Measurements from ENCODE around the gene ERC1.

ERC1 gene

DNA sequence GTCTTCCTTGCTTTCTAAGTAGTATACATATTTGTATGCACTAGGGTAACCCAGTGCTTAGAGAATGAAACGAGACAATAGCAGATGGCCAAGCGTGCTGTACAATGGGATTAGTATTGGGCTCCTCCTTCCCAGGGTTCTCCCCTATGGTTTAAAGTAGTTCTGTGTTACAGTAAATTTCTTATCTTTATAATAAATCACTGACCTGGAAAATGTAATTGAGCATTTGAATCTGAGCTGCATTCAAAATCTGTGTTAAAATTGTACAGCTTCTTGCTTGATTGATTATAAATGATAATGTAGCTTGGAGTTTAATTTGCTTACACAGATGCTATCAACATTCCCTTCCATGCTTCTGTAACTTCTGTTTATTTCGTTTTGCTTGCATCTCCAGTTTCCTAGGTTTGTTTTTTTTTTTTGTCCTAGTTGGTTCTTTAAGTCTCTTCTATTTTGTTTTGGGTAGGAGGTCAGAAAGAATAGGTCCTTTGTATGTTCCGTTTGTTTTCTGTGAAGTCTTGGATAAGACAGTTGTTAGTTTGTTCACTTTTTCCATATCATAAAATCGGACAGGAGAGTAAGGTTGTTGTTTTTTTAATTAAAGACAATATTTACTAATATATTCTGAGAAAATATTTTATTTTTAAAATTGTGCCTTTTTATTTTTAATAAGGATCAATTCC is 171.2 kb downstream of the ERC1 start:
- no peak for DNase-seq (ENCODE audit: low read depth, low spot score)
- no peak for TF ChIP-seq CTCF (IDR thresholded peaks at IDR 0.05; ENCODE audit: insufficient read depth, low read length, missing control alignments)
- H3K4me3 ChIP-seq (ENCODE audit: low read depth, low read length) = no peak overlapping the region
- CTCF ChIA-PET = interaction anchor here (1.0 kb wide), 1 partner anchor 12 kb away, joined by 3 read pairs; no protein-coding TSS in a partner anchor
- POLR2A ChIA-PET = no interaction called here

DNA sequence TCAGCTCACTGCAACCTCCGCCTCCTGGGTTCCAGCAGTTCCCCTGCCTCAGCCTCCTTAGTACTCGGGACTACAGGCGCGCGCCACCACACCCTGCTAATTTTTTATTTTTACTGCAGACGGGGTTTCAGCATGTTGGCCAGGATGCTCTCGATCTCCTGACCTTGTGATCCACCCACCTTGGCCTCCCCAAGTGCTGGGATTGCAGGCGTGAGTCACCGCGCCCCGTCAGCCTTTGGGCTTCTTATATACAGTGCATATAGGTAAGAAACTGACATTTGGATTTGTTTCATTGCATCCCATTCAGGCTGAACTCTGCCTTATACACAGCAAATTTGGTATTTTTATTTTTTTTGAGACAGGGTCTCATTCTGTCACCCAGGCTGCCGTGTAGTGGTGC is 176.8 kb downstream of the ERC1 start:
- no peak for TF ChIP-seq CTCF (IDR thresholded peaks at IDR 0.05; ENCODE audit: insufficient read depth, low read length, missing control alignments)
- ChIA-PET CTCF (interaction anchor here (1.0 kb wide), 1 partner anchor 15 kb away, joined by 3 read pairs; no protein-coding TSS in a partner anchor), POLR2A (no interaction called here)
- H3K4me3 ChIP-seq (ENCODE audit: low read depth, low read length) = no peak overlapping the region
- no peak for DNase-seq (ENCODE audit: low read depth, low spot score)

DNA sequence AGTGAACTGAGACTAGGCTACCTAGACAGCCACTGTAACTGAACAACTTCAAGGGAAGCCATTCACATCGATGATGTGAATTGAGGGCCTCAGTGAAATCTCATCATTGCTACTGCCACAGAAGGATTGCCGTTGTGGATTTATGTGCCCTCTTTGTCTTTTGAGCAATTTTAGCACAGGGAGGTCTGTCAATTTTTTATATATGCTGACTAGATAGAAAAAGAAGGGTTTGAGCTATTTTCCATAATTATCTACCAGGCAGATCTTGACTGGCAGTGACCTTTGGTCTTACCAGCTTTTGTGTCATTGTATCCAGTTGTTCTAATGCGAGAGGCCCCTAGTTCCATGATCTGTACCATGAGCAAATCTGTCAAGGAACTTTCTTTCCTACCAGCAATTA is 179.4 kb downstream of the ERC1 start:
- DNase-seq (ENCODE audit: low read depth, low spot score) = no peak
- POLR2A ChIA-PET = no interaction called here
- no peak overlapping the region for H3K4me3 ChIP-seq (ENCODE audit: low read depth, low read length)
- CTCF ChIA-PET = interaction anchor here (1.2 to 2.0 kb wide), 2 partner anchors 9 to 52 kb away, joined by 3 to 7 read pairs; no protein-coding TSS in a partner anchor
- TF ChIP-seq CTCF (IDR thresholded peaks at IDR 0.05; ENCODE audit: insufficient read depth, low read length, missing control alignments) = no peak

GRCh38 chr12:1171657-1172408 is 180.8 kb downstream of the ERC1 start:
- no peak overlapping the region for H3K4me3 ChIP-seq (ENCODE audit: low read depth, low read length)
- POLR2A ChIA-PET = no interaction called here
- no peak for DNase-seq (ENCODE audit: low read depth, low spot score)
- CTCF ChIA-PET = interaction anchor here (2.1 kb wide), 1 partner anchor 54 kb away, joined by 8 read pairs; no protein-coding TSS in a partner anchor
- TF ChIP-seq CTCF (IDR thresholded peaks at IDR 0.05; ENCODE audit: insufficient read depth, low read length, missing control alignments) = no peak

- no peak for DNase-seq (ENCODE audit: low read depth, low spot score)
- ChIA-PET POLR2A (interaction anchor here (0.6 kb wide), 1 partner anchor 255 kb away, joined by 3 read pairs; no protein-coding TSS in a partner anchor), CTCF (interaction anchor here (0.6 to 1.3 kb wide), 2 partner anchors 11 to 410 kb away, joined by 3 read pairs; no protein-coding TSS in a partner anchor)
- TF ChIP-seq CTCF (IDR thresholded peaks at IDR 0.05; ENCODE audit: insufficient read depth, low read length, missing control alignments) = no peak
- no peak overlapping the region for H3K4me3 ChIP-seq (ENCODE audit: low read depth, low read length)
Measured at GRCh38 chr12:1173781-1174617, 183.0 kb downstream of the ERC1 start.
